Endothelial cell of umbilical vein (primary cell): ENCODE data around the gene COTL1. TPM values are rescaled to one million over a fixed set of nuclear protein-coding genes. Genes with fewer than 3 reads are reported as not detected.
A peak's percentile ranks its signal among the peaks of the same experiment; 100 is the strongest.

Experiments used
- BruUV-seq: library from RNA; stranded (reverse); fragments of 400-500 nt; replicated peaks from 2 replicates; lab custom pipeline; 2021; lab: Mats Ljungman, UMichigan
- CTCF ChIA-PET: fragments of 300-600, 350-600 bp; sonication (Branson Sonifier 250); formaldehyde crosslinking; loops from one replicate; lab custom pipeline; 2021; ENCODE audit warnings: antibody characterized with exemption, inconsistent platforms; lab: Charles Lee
- POLR2A ChIA-PET: fragments of 300-600, 350-600 bp; sonication (Branson Sonifier 250); formaldehyde crosslinking; loops from one replicate; lab custom pipeline; 2021; ENCODE audit warnings: antibody characterized with exemption, inconsistent platforms; lab: Charles Lee
- DNase-seq: peaks from one replicate; pipeline ENCODE4 v3.0.0-alpha.2; 2011; ENCODE audit warnings: low read depth, low spot score
- FAIRE-seq: peaks from 2 replicates; lab custom pipeline; 2011; peaks lifted over from hg19 to GRCh38; lab: Jason Lieb, UNC
- H2AFZ ChIP-seq: 2 replicates; pipeline ENCODE4 v1.6.0; 2012; ENCODE audit warnings: low read depth, low read length, control low read depth, inconsistent platforms
- H3K27ac ChIP-seq: 2 replicates; pipeline ENCODE4 v1.5.1; 2011; ENCODE audit warnings: low read depth, mild to moderate bottlenecking, control low read depth, low read length, moderate library complexity; ENCODE audit not compliant: insufficient read depth
- H3K27me3 ChIP-seq, 2 experiments: 2 replicates each; pipeline versions ENCODE4 v1.6.0 to v1.6.1; 2011; ENCODE audit warnings: low read length in 2 of 2, mixed read lengths in 1 of 2; ENCODE audit not compliant: control insufficient read depth in 2 of 2, insufficient read depth in 2 of 2
- H3K36me3 ChIP-seq, 2 experiments: 2 replicates in 1 of 2; 3 replicates in 1 of 2; pipeline ENCODE4 v1.5.1; 2011; ENCODE audit warnings: low read length in 2 of 2, mild to moderate bottlenecking in 1 of 2, moderate library complexity in 1 of 2; ENCODE audit not compliant: control insufficient read depth in 2 of 2, insufficient read depth in 2 of 2; ENCODE audit errors: extremely low read depth in 1 of 2
- H3K4me1 ChIP-seq: 3 replicates; pipeline ENCODE4 v1.5.1; 2011; ENCODE audit warnings: mild to moderate bottlenecking, low read length; ENCODE audit not compliant: control insufficient read depth, insufficient read depth; ENCODE audit errors: extremely low read depth
- H3K4me2 ChIP-seq: 2 replicates; pipeline ENCODE4 v1.6.1; 2011; ENCODE audit warnings: low read length, control low read depth, mixed read lengths; ENCODE audit not compliant: insufficient read depth
- H3K4me3 ChIP-seq, 3 experiments: fragments of 200-600 bp in 1 of 3; sonication (generic), shearing (Covaris generic) in 1 of 3; replicated peaks in 1 of 3; 2 replicates each; pipeline ENCODE4 v1.5.1; 2011 to 2016; ENCODE audit warnings: control low read depth in 3 of 3, low read length in 3 of 3, mild to moderate bottlenecking in 2 of 3, inconsistent platforms in 1 of 3, low read depth in 1 of 3, moderate library complexity in 1 of 3; ENCODE audit not compliant: insufficient read depth in 1 of 3
- H3K79me2 ChIP-seq: 2 replicates; pipeline ENCODE4 v1.6.0; 2012; ENCODE audit warnings: low read length, inconsistent platforms; ENCODE audit not compliant: control insufficient read depth, insufficient read depth
- H3K9ac ChIP-seq: replicated peaks from 2 replicates; pipeline ENCODE3; 2011; ENCODE audit warnings: low read length, control low read depth; ENCODE audit not compliant: insufficient read depth; ENCODE audit errors: extremely low read depth
- H3K9me1 ChIP-seq: replicated peaks from 3 replicates; pipeline ENCODE4 v1.6.0; 2011; ENCODE audit warnings: mild to moderate bottlenecking, low read length; ENCODE audit not compliant: control insufficient read depth, insufficient read depth; ENCODE audit errors: extremely low read depth
- H3K9me3 ChIP-seq: replicated peaks from 2 replicates; pipeline ENCODE4 v1.5.1; 2012; ENCODE audit warnings: low read length, inconsistent platforms; ENCODE audit not compliant: control insufficient read depth, insufficient read depth
- H4K20me1 ChIP-seq: replicated peaks from 2 replicates; pipeline ENCODE3; 2011; ENCODE audit warnings: mild to moderate bottlenecking, low read length; ENCODE audit not compliant: control insufficient read depth, insufficient read depth; ENCODE audit errors: extremely low read depth
- EZH2 ChIP-seq: IDR thresholded peaks from 2 replicates; pipeline ENCODE4 v1.6.1; 2012; ENCODE audit warnings: borderline replicate concordance, low read depth, mild to moderate bottlenecking, moderate library complexity, low read length, inconsistent platforms; ENCODE audit not compliant: severe bottlenecking
- FOS ChIP-seq: IDR thresholded peaks from 2 replicates; pipeline ENCODE4 v1.6.1; 2011; ENCODE audit warnings: mild to moderate bottlenecking, low read length, moderate library complexity, borderline replicate concordance; ENCODE audit not compliant: insufficient read depth
- GATA2 ChIP-seq: IDR thresholded peaks from 2 replicates; pipeline ENCODE4 v1.7.0; 2011; ENCODE audit warnings: low read depth, mild to moderate bottlenecking, moderate library complexity, mixed read lengths, low read length; ENCODE audit not compliant: insufficient read length, insufficient read depth
- JUN ChIP-seq: IDR thresholded peaks from 2 replicates; pipeline ENCODE4 v1.6.1; 2011; ENCODE audit warnings: borderline replicate concordance, low read depth; ENCODE audit not compliant: insufficient read length, insufficient read depth
- MAX ChIP-seq: IDR thresholded peaks from 2 replicates; pipeline ENCODE4 v1.6.1; 2011; ENCODE audit not compliant: insufficient read depth, insufficient read length
- MYC ChIP-seq: IDR thresholded peaks from one replicate; pipeline ENCODE4 v1.6.1; 2011; ENCODE audit warnings: mild to moderate bottlenecking, low read depth, low read length
- POLR2A ChIP-seq: IDR thresholded peaks from 2 replicates; pipeline ENCODE4 v1.6.1; 2012; ENCODE audit warnings: low read depth, mild to moderate bottlenecking, control low read depth, low read length
- POLR2AphosphoS5 ChIP-seq: IDR thresholded peaks from 2 replicates; pipeline ENCODE4 v1.6.1; 2012; ENCODE audit warnings: low read depth, mild to moderate bottlenecking, control low read depth, low read length, moderate library complexity; ENCODE audit not compliant: insufficient read depth
- dilution Hi-C: fragments of 300-500 bp; cut with MboI; formaldehyde crosslinking; loops from one replicate; pipeline ENCODE4 v1.15.0; 2019; ENCODE audit warnings: low sequenced_read_pairs; ENCODE audit not compliant: extremely low pct_ligation_motif_present
- intact Hi-C: fragments of 100-400 bp; cut with micrococcal nuclease; formaldehyde crosslinking; loops from one replicate; pipeline ENCODE4 v1.10.0; 2022
- polyA plus RNA-seq, 4 experiments: library from polyadenylated mRNA; depleted of rRNA in 3 of 4; stranded (reverse) in 3 of 4; unstranded in 1 of 4; fragments of >200 nt; gene quantifications; 2 replicates each; pipeline versions ENCODE4 v1.2.1 to v1.2.3, GENCODE V29; 2011 to 2012; ENCODE audit warnings: missing spikeins in 1 of 4
- total RNA-seq: library from RNA; stranded (reverse); gene quantifications from 2 replicates; pipeline ENCODE4 v1.2.3, GENCODE V29; 2021
- TF ChIP-seq, protein P1 (sequence below), 2 donors: IDR thresholded peaks; 1 replicate in 1 of 2; 2 replicates in 1 of 2; pipeline ENCODE4 v1.5.1; 2011; ENCODE audit warnings: low read length in 2 of 2, mild to moderate bottlenecking in 2 of 2, moderate library complexity in 2 of 2, control low read depth in 1 of 2, inconsistent platforms in 1 of 2, low read depth in 1 of 2; ENCODE audit not compliant: insufficient read depth in 1 of 2; ENCODE audit errors: extremely low read depth in 1 of 2

The COTL1 gene
- total and polyA plus RNA-seq, 2 donors (not counting 3 experiments of a cell fraction or from before 2014, with no cell fraction given), result 90.0 to 200 TPM

DNA sequence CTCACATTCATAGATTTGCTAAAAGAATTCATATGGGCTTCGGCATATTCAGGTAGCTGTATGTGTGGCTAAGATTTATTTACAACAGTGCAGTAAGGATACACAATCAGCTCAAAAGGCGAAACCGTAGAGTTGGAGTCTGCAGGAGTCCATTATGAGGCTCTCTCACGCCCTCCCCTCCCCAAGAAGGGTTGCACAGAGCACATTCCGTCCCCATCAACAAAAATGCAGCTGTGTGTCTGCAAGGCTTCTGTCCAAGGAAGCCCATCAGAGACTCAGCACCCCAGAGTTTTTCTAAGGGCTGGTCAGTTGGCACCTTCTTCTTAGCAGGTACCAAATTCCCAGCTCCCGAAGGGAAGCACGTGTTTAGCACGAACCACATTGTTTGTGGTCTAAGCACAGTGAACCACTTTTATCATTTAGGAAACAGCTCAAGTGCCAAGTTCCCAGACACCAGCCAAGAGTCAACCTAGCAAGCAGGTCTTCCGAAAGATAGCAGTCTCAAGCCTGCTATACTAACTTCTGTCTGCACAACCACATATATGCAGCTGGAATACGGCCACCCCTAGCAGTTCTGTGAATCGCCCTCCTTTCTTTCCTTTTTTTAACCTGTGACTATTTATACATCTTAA is 84.9 kb downstream of the COTL1 start:
- dilution Hi-C loops, result no loop called here
- no peaks in the 10 kb centered on the region for H3K9me3 ChIP-seq
- H2AFZ ChIP-seq, result no peak overlapping the region
- H3K9ac ChIP-seq, result peak overlapping the region; percentile 36
- H3K79me2 ChIP-seq, result no peaks in the 10 kb centered on the region
- ChIA-PET CTCF (interaction anchor here (0.7 to 2.6 kb wide), 10 partner anchors 9 to 139 kb away, joined by 3 to 21 read pairs (median 6); no protein-coding TSS in a partner anchor), POLR2A (interaction anchor here (1.4 to 2.6 kb wide), 3 partner anchors 9 to 86 kb away, joined by 4 to 14 read pairs (median 9); partner anchors contain the start of gene COTL1)
- peak overlapping the region; percentile 62 for H3K4me2 ChIP-seq
- peak; percentile 81 for TF ChIP-seq MAX
- no peak for TF ChIP-seq MYC
- intact Hi-C loops, result loop anchor here (1.0 to 2.0 kb wide), 3 partner anchors 16 to 66 kb away; no protein-coding TSS in a partner anchor
- FAIRE-seq (no peak), DNase-seq (peak; percentile 85)
- no peaks in the 10 kb centered on the region for H3K9me1 ChIP-seq
- no peaks in the 10 kb centered on the region for H3K27me3 ChIP-seq
- H3K27ac ChIP-seq, result peak overlapping the region; percentile 78
- BruUV-seq, result TSS peak; percentile 70
- H3K4me3 ChIP-seq, result no peak overlapping the region
- H3K4me1 ChIP-seq, result peaks cover 30% of the 10 kb centered on the region
- H4K20me1 ChIP-seq, result no peaks in the 10 kb centered on the region
- H3K36me3 ChIP-seq, result no peaks in the 10 kb centered on the region

- TF ChIP-seq FOS (peak; percentile 81), MAX (no peak), JUN (peak; percentile 32), EZH2 (no peak), POLR2AphosphoS5 (peak; percentile 62), POLR2A (peak; percentile 20), MYC (no peak), GATA2 (peak; percentile 84)
- TF ChIP-seq, protein P1, sequence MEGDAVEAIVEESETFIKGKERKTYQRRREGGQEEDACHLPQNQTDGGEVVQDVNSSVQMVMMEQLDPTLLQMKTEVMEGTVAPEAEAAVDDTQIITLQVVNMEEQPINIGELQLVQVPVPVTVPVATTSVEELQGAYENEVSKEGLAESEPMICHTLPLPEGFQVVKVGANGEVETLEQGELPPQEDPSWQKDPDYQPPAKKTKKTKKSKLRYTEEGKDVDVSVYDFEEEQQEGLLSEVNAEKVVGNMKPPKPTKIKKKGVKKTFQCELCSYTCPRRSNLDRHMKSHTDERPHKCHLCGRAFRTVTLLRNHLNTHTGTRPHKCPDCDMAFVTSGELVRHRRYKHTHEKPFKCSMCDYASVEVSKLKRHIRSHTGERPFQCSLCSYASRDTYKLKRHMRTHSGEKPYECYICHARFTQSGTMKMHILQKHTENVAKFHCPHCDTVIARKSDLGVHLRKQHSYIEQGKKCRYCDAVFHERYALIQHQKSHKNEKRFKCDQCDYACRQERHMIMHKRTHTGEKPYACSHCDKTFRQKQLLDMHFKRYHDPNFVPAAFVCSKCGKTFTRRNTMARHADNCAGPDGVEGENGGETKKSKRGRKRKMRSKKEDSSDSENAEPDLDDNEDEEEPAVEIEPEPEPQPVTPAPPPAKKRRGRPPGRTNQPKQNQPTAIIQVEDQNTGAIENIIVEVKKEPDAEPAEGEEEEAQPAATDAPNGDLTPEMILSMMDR (IDR thresholded peaks at IDR 0.05; ENCODE audit: extremely low read depth in 1 of 2, insufficient read depth in 1 of 2, low read depth in 1 of 2, low read length in 2 of 2), result no peak
- BruUV-seq, result no TSS peak
- no peak overlapping the region for H2AFZ ChIP-seq
- intact Hi-C loops (loop anchor here (1.0 to 2.0 kb wide), 3 partner anchors 16 to 66 kb away; no protein-coding TSS in a partner anchor), dilution Hi-C loops (no loop called here)
- FAIRE-seq (peak; percentile 99), DNase-seq (peak; percentile 93)
- no peaks in the 10 kb centered on the region for H3K79me2 ChIP-seq
- H4K20me1 ChIP-seq, result no peaks in the 10 kb centered on the region
- H3K36me3 ChIP-seq, result no peaks in the 10 kb centered on the region
- POLR2A ChIA-PET, result interaction anchor here (1.4 to 2.6 kb wide), 3 partner anchors 10 to 86 kb away, joined by 4 to 14 read pairs (median 9); partner anchors contain the start of gene COTL1
- no peaks in the 10 kb centered on the region for H3K9me3 ChIP-seq
- peak overlapping the region; percentile 78 for H3K27ac ChIP-seq
- CTCF ChIA-PET, result interaction anchor here (0.9 to 2.6 kb wide), 9 partner anchors 10 to 140 kb away, joined by 3 to 21 read pairs (median 6); no protein-coding TSS in a partner anchor
- H3K4me2 ChIP-seq, result peak overlapping the region; percentile 62
- H3K4me1 ChIP-seq, result peaks cover 30% of the 10 kb centered on the region
- no peak overlapping the region for H3K4me3 ChIP-seq
- peak overlapping the region; percentile 36 for H3K9ac ChIP-seq
- H3K27me3 ChIP-seq, result no peaks in the 10 kb centered on the region
- no peaks in the 10 kb centered on the region for H3K9me1 ChIP-seq
Measured at GRCh38 chr16:84532291-84532724, 85.6 kb downstream of the COTL1 start.
